DOHH2 (cell line): Measurements from ENCODE around the gene SEPSECS.

Source experiments
- H3F3A ChIP-seq: fragments of 200-600 bp; sonication (generic), shearing (Covaris generic); 2 replicates; pipeline ENCODE4 v1.6.0; 2016; ENCODE audit warnings: antibody characterized with exemption, mild to moderate bottlenecking; ENCODE audit not compliant: control insufficient read depth, insufficient read depth
- H3K27ac ChIP-seq: fragments of 200-600 bp; sonication (generic); 2 replicates; pipeline ENCODE4 v1.5.1; 2014; ENCODE audit warnings: low read depth, mild to moderate bottlenecking, low read length, moderate library complexity
- H3K27me3 ChIP-seq: fragments of 200-600 bp; sonication (generic); 2 replicates; pipeline ENCODE4 v1.6.1; 2014; ENCODE audit warnings: mild to moderate bottlenecking, low read length, mixed read lengths; ENCODE audit not compliant: control insufficient read depth
- H3K36me3 ChIP-seq: fragments of 200-600 bp; sonication (generic); 2 replicates; pipeline ENCODE4 v1.6.1; 2014; ENCODE audit warnings: mild to moderate bottlenecking, low read length, moderate library complexity, mixed read lengths; ENCODE audit not compliant: control insufficient read depth
- H3K4me1 ChIP-seq: fragments of 200-600 bp; sonication (generic); 2 replicates; pipeline ENCODE4 v1.6.1; 2014; ENCODE audit warnings: mild to moderate bottlenecking, low read length, mixed read lengths; ENCODE audit not compliant: control insufficient read depth
- H3K4me2 ChIP-seq: fragments of 200-600 bp; sonication (generic); 2 replicates; pipeline ENCODE4 v1.6.0; 2014; ENCODE audit warnings: mild to moderate bottlenecking, low read length, moderate library complexity
- H3K4me3 ChIP-seq: fragments of 200-600 bp; sonication (generic); 2 replicates; pipeline ENCODE4 v1.5.1; 2014; ENCODE audit warnings: mild to moderate bottlenecking, low read length, mixed read lengths
- H3K79me2 ChIP-seq: fragments of 200-600 bp; sonication (generic); 2 replicates; pipeline ENCODE4 v1.6.1; 2014; ENCODE audit warnings: mild to moderate bottlenecking, low read length, mixed read lengths; ENCODE audit not compliant: control insufficient read depth
- H3K9me2 ChIP-seq: fragments of 200-600 bp; sonication (generic); replicated peaks from 2 replicates; pipeline ENCODE4 v1.6.1; 2014; ENCODE audit warnings: mild to moderate bottlenecking, low read length, mixed read lengths; ENCODE audit not compliant: control insufficient read depth
- H3K9me3 ChIP-seq: fragments of 200-600 bp; sonication (generic); 2 replicates; pipeline ENCODE4 v1.6.1; 2014; ENCODE audit warnings: antibody characterized with exemption, low read length, mixed read lengths; ENCODE audit not compliant: control insufficient read depth, insufficient read depth
- H4K20me1 ChIP-seq: fragments of 200-600 bp; sonication (generic); 2 replicates; pipeline ENCODE4 v1.6.0; 2014; ENCODE audit warnings: low read depth, mild to moderate bottlenecking, antibody characterized with exemption, low read length, moderate library complexity; ENCODE audit not compliant: control insufficient read depth, insufficient read depth
- EZH2phosphoT487 ChIP-seq: fragments of 200-600 bp; sonication (generic); IDR thresholded peaks from 2 replicates; pipeline ENCODE4 v1.6.1; 2017; ENCODE audit warnings: borderline replicate concordance, mild to moderate bottlenecking, antibody characterized with exemption, low read length, moderate library complexity, mixed read lengths
- TF ChIP-seq, protein P1 (sequence below): fragments of 200-600 bp; sonication (generic); IDR thresholded peaks from one replicate; pipeline ENCODE4 v1.5.1; 2014; ENCODE audit warnings: antibody characterized with exemption, mild to moderate bottlenecking, low read depth, low read length; ENCODE audit not compliant: poor library complexity, severe bottlenecking

Gene SEPSECS

GRCh38 chr4:25108556-25108955 lies 51.7 kb downstream of the SEPSECS start:
- no peaks in the 10 kb centered on the region for H3K4me1 ChIP-seq

DNA sequence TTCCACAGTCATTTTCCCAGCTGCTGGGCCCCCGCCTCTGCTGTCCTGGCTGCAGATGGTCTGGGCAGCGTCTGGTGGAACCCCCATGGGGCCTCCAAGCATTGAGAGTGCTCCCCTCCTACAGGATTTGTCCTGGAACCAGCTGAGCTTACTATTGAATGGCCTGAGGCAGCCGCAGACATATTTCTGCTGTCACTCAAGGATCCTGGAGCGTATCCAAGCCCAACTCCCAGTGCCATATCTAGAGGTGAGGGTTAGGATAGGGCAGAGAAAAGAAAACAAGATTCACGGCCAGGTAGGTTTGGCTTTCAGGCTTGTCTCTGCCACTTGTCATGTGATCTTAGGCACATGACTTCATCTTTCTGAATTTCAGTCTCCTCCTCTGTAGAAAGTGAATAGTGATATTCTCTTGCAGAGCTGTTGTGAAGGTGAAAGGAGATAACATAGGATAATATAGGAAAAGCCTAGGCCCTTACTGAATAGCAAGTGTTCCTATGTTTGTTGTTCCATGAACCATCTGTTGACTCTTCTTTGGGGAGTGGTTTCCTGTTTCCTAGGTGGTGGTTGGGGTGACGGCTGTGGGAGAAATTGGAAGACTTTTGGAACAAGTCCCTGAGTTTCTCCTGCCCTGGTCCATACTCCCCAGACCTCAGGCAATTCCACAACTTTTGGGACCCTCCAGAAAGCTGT lies 52.3 kb downstream of the SEPSECS start:
- no peak overlapping the region for H3K27ac ChIP-seq

More at GRCh38 chr4:25108556-25108955, 51.7 kb downstream of the SEPSECS start:
- H3K4me3 ChIP-seq = no peak overlapping the region
- H3K4me2 ChIP-seq = no peak overlapping the region
- no peaks in the 10 kb centered on the region for H3K79me2 ChIP-seq
- no peaks in the 10 kb centered on the region for H3K36me3 ChIP-seq
- no peaks in the 10 kb centered on the region for H3K9me2 ChIP-seq
- H3K27ac ChIP-seq = no peak overlapping the region
- TF ChIP-seq, protein P1, sequence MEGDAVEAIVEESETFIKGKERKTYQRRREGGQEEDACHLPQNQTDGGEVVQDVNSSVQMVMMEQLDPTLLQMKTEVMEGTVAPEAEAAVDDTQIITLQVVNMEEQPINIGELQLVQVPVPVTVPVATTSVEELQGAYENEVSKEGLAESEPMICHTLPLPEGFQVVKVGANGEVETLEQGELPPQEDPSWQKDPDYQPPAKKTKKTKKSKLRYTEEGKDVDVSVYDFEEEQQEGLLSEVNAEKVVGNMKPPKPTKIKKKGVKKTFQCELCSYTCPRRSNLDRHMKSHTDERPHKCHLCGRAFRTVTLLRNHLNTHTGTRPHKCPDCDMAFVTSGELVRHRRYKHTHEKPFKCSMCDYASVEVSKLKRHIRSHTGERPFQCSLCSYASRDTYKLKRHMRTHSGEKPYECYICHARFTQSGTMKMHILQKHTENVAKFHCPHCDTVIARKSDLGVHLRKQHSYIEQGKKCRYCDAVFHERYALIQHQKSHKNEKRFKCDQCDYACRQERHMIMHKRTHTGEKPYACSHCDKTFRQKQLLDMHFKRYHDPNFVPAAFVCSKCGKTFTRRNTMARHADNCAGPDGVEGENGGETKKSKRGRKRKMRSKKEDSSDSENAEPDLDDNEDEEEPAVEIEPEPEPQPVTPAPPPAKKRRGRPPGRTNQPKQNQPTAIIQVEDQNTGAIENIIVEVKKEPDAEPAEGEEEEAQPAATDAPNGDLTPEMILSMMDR = no peak
- TF ChIP-seq EZH2phosphoT487 = no peak
- H3K27me3 ChIP-seq = peaks cover 6% of the 10 kb centered on the region
- H4K20me1 ChIP-seq = no peaks in the 10 kb centered on the region
- H3F3A ChIP-seq = no peaks in the 10 kb centered on the region
- H3K9me3 ChIP-seq = no peaks in the 10 kb centered on the region

DNA sequence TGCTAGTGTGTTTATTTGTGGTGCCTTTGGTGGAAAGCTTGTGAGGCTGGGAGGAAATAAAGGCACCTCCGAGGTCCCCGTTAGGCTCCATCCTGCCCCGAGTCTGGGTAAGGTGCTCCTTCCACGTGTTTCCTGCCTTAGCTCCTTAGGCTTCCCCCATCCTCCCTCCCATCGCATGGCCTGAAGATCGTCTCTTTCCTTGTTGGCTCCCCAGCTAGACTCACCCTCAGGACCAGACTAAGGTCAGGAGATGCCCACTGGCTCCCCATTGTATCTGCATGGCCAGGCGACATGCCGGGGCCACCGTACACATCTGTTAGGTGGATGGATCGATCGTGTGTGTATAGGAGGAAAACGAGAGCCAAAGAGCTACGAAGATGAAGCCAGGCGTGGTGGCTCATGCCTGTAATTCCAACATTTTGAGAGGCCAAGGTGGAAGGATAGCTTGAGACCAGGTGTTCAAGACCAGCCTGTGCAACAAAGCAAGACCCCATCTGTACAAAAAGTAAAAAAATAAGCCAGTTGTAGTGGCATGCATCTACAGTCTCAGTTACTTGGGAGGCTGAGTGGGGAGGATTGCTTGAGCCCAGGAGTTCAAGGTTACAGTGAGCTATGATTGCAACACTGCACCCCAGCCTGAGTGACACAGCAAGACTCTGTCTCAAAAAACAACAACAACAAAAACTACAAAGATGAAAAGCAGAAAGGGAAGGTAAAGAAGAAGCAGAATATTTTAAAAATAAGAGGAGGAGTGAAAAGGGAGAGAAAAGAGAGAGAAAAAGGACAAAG lies 53.7 kb downstream of the SEPSECS start:
- no peak for TF ChIP-seq EZH2phosphoT487
- TF ChIP-seq, protein P1 = no peak
- no peak overlapping the region for H3K4me3 ChIP-seq
- H4K20me1 ChIP-seq = no peaks in the 10 kb centered on the region
- H3K27ac ChIP-seq = no peak overlapping the region
- H3K79me2 ChIP-seq = no peaks in the 10 kb centered on the region
- no peaks in the 10 kb centered on the region for H3K36me3 ChIP-seq
- no peaks in the 10 kb centered on the region for H3K9me3 ChIP-seq
- no peak overlapping the region for H3K4me2 ChIP-seq
- H3F3A ChIP-seq = no peaks in the 10 kb centered on the region
- peaks cover 6% of the 10 kb centered on the region for H3K27me3 ChIP-seq
- H3K9me2 ChIP-seq = no peaks in the 10 kb centered on the region
- H3K4me1 ChIP-seq = no peaks in the 10 kb centered on the region

More for the DNA sequence above, 52.3 kb downstream of the SEPSECS start:
- Histone ChIP-seq H3K4me2 (no peak overlapping the region), H3K27me3 (peaks cover 6% of the 10 kb centered on the region), H3K4me3 (no peak overlapping the region), H3K9me3 (no peaks in the 10 kb centered on the region), H3K9me2 (no peaks in the 10 kb centered on the region), H4K20me1 (no peaks in the 10 kb centered on the region), H3K79me2 (no peaks in the 10 kb centered on the region), H3K36me3 (no peaks in the 10 kb centered on the region), H3F3A (no peaks in the 10 kb centered on the region), H3K4me1 (no peaks in the 10 kb centered on the region)
- no peak for TF ChIP-seq EZH2phosphoT487
- TF ChIP-seq, protein P1 = no peak
